ENCODE measurements around the gene TAF10.

- TF ChIP-seq EZH2 (IDR thresholded peaks at IDR 0.05), result no peak
- TF ChIP-seq POLR2AphosphoS5 (IDR thresholded peaks at IDR 0.05; ENCODE audit: borderline replicate concordance, low read depth, low read length), result no peak
Measured at GRCh38 chr11:6628526-6628925, 16.5 kb upstream of the TAF10 start.
